Activated T-cell treated with anti-CD3 and anti-CD28 coated beads, Interleukin-2, amount 50 U/mL, for 48 hours (primary cell): Measurements from ENCODE around the gene MRPL42.

ENCODE experiments used
- DNase-seq, 2 experiments: peaks; one replicate each; pipeline ENCODE4 v3.0.0-alpha.2; 2020

Gene MRPL42

GRCh38 chr12:93500667-93501066 lies 33.4 kb downstream of the MRPL42 start:
- DNase-seq, result no peak

- DNase-seq, result peak; percentile 50 to 55
Measured at GRCh38 chr12:93502802-93503623, 35.7 kb downstream of the MRPL42 start.

- DNase-seq, result no peak
Measured at GRCh38 chr12:93507165-93507564, 39.9 kb downstream of the MRPL42 start.

GRCh38 chr12:93509506-93509905 lies 42.2 kb downstream of the MRPL42 start:
- DNase-seq, result no peak

GRCh38 chr12:93514853-93515252 lies 47.5 kb downstream of the MRPL42 start:
- no peak for DNase-seq

- DNase-seq, result no peak
Measured at GRCh38 chr12:93518725-93519124, 51.4 kb downstream of the MRPL42 start.

GRCh38 chr12:93519859-93520258 lies 52.5 kb downstream of the MRPL42 start:
- no peak for DNase-seq

GRCh38 chr12:93520454-93520853 lies 53.1 kb downstream of the MRPL42 start:
- DNase-seq, result no peak

GRCh38 chr12:93521225-93522080 lies 54.1 kb downstream of the MRPL42 start:
- no peak for DNase-seq

- DNase-seq, result no peak
Measured at GRCh38 chr12:93524386-93525133, 57.2 kb downstream of the MRPL42 start.

GRCh38 chr12:93526786-93527428 lies 59.6 kb downstream of the MRPL42 start:
- no peak for DNase-seq

GRCh38 chr12:93530358-93530757 lies 63.0 kb downstream of the MRPL42 start:
- DNase-seq, result no peak

GRCh38 chr12:93533310-93533709 lies 66.0 kb downstream of the MRPL42 start:
- DNase-seq, result no peak

- DNase-seq, result no peak
Measured at GRCh38 chr12:93536111-93536765, 68.9 kb downstream of the MRPL42 start.

GRCh38 chr12:93536766-93537488 lies 69.6 kb downstream of the MRPL42 start:
- no peak for DNase-seq

- DNase-seq, result no peak
Measured at GRCh38 chr12:93537769-93538168, 70.5 kb downstream of the MRPL42 start.

- no peak for DNase-seq
Measured at GRCh38 chr12:93539821-93540220, 72.5 kb downstream of the MRPL42 start.

- DNase-seq, result no peak
Measured at GRCh38 chr12:93540466-93540865, 73.2 kb downstream of the MRPL42 start.

- DNase-seq, result no peak
Measured at GRCh38 chr12:93541578-93542225, 74.4 kb downstream of the MRPL42 start.

- no peak for DNase-seq
Measured at GRCh38 chr12:93547778-93548177, 80.5 kb downstream of the MRPL42 start.

- DNase-seq, result no peak
Measured at GRCh38 chr12:93549174-93549573, 81.9 kb downstream of the MRPL42 start.
